Occipital lobe (tissue), 3 donors: Measurements from ENCODE around the gene NAPB. TPM values are rescaled to one million over a fixed set of nuclear protein-coding genes. Genes with fewer than 3 reads are reported as not detected.

Source experiments
- DNase-seq: peaks from one replicate; lab custom pipeline; 2025; lab: John Stamatoyannopoulos, UW
- small RNA-seq: library from RNA; depleted of rRNA; stranded (forward); fragments of <200 nt; gene quantifications from one replicate; pipeline ENCODE3, GENCODE V24; 2014
- total RNA-seq: library from RNA; depleted of rRNA; stranded (reverse); fragments of >200 nt; gene quantifications from one replicate; pipeline ENCODE4 v1.2.3, GENCODE V29; 2014

NAPB gene
- total RNA-seq, 1 donor from 2014 or later: 96.5 TPM

- DNase-seq: no peak
These were observed 73.5 kb downstream of the NAPB start for GRCh38 chr20:23347791-23348190.

- DNase-seq: no peak
These were observed 75.3 kb downstream of the NAPB start for GRCh38 chr20:23346002-23346401.

- no peak for DNase-seq
These were observed 77.0 kb downstream of the NAPB start for GRCh38 chr20:23344336-23344735.

- no peak for DNase-seq
These were observed 77.7 kb downstream of the NAPB start for GRCh38 chr20:23343590-23343989.

GRCh38 chr20:23341073-23341472 is 80.2 kb downstream of the NAPB start:
- no peak for DNase-seq

DNA sequence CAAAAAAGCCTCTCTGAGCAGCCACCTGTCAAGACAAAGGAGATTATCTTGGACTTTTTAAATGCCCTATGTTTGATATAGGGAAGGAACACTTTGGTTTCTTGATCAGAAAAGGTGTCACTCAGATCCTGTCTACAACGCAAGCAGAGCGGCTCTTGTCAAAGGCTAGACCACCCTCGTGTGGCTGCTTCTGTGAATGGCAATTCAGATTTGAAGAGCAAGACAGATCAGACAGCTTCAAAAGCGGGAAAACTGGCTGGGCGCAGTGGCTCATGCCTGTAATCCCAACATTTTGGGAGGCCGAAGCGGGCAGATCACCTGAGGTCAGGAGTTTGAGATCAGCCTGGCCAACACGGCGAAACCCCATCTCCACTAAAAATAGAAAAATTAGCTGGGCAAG is 80.8 kb downstream of the NAPB start:
- peak; percentile 64 for DNase-seq

GRCh38 chr20:23339986-23340385 is 81.3 kb downstream of the NAPB start:
- no peak for DNase-seq

- no peak for DNase-seq
These were observed 84.0 kb downstream of the NAPB start for GRCh38 chr20:23337312-23337711.

DNA sequence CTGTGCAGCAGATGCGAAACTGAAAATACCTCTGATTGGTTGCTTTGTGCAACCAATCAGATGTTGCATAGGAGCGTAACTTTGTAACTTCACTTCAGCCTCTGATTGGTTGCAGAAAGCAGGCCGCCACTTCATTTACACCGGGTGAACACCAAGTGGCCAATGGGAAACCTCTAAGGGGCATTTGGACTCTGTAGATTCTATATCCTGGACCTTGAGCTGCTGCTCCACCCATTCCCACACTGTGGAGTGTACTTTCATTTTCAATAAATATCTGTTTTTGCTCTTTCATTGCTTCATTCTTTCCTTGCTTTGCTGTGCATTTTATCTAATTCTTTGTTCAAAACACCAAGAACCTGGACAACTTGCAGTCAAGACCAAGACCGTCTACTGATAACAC is 84.8 kb downstream of the NAPB start:
- no peak for DNase-seq

DNA sequence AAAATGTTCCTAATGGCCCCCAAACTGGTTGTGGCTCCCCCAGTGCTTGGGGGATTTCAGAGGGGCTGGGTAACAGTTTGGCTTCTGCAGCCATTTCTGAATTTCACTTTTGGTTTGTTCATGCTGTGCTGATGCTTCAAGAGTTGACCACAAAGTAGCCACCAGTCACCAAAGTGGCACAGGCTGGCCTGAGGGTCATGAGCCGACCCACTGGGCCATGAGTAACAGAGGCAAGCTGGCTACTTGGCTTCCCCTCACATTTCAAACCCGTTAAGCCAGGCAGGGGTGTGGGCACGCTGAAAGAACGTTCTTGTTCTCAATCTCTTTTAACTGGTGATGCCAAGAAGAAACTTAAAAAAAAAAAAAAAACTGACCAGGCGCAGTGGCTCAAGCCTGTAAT is 85.8 kb downstream of the NAPB start:
- no peak for DNase-seq

GRCh38 chr20:23334111-23334510 is 87.2 kb downstream of the NAPB start:
- no peak for DNase-seq

DNA sequence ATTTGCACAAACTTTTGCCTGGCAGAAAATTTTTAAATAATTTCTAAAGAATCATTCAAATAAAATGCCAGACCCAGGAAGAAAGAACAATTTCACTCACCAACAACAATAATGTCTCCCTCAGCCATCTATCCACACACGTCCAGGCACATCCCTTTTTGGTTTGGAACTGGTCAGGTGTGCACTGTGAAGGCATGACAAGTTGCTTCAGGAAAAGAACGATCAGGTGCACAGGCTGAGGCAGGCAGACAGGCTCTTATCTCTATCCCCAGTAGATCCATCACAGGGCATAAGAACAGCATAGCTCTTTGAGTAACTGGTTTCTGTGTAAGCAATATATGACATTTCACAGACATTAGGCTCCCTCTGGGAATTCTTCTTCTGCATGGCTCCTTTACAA is 88.8 kb downstream of the NAPB start:
- no peak for DNase-seq

DNA sequence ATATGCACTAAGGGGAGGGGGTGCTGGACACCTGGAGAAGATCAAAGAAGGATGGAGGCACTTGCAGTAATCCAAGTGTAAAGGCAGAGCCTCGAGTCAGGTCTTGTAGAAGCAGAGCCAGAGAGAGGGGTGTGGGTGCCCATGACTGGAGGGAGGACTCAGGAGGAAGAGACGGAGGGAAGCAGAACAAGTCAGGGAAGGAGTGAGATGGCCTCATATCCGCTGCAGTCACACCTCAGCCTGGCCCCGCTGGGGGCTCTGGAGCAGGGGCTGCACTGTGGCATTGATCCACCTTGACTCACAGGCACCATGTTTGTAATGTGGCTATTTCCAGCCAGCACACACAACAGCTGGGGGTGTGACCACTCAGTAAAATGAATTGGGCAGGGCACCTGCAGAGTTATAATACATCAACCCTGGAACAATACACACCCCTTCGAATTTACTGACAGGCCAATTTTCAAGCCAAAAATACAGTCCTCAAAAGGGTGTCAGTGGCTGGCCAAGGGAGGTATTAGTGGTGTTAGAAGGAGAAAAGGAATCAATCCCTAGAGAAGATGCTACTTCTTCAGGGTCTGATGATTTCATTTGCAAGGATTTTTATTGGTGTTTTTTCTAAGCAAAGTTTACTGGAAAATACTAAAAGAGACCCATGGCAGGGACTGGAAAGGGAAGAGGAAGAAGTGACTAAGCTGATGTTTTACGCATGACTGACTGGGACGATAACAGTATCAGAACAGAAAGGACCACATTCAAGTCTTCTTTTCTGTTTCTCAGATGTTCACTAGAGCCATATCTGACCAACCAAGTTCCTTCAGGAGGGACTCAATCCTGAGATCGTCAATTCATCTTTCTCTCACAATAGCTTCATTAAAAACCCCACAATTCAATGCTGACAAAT is 89.6 kb downstream of the NAPB start:
- DNase-seq: no peak

- DNase-seq: no peak
These were observed 93.5 kb downstream of the NAPB start for GRCh38 chr20:23327617-23328333.

DNA sequence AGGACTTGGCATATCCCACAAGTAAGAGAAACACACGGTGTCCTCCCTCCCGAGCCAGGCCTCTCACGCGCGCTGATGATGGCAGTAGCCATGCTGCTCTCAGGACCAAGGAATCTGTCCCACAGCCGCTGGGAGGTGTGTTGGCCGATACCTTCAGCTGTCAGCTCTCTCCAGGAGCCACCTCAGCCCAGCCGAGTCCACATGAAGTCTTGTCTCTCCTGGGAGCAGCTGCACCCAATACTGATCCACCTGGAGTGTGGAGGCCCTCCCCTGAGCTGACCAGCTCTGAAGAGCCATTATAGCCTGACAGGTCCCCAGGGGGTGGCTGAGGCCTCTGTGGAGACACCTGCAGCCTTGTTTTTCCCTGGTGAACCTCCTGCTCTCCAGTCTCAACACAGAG is 94.5 kb downstream of the NAPB start:
- no peak for DNase-seq

- no peak for DNase-seq
These were observed 96.2 kb downstream of the NAPB start for GRCh38 chr20:23325107-23325506.

Small RNA genes lying within 50 kb of the gene (small RNA-seq; reads per million reads assigned to genes)
- gene RF00019: not detected
- not detected for gene RNA5SP479

Other genes with a start within 250 kb of the NAPB start
- gene NXT1, start 70.7 kb downstream of the NAPB start, total RNA-seq: 23.6 TPM
- gene GZF1, start 59.3 kb downstream of the NAPB start, total RNA-seq: 15.4 TPM
- gene CSTL1, start 18.2 kb upstream of the NAPB start, total RNA-seq: not detected
- gene CST11, start 31.4 kb upstream of the NAPB start, total RNA-seq: not detected
- gene CST8, start 69.6 kb upstream of the NAPB start, total RNA-seq: not detected
- gene CST9L, start 147.0 kb upstream of the NAPB start, total RNA-seq: not detected
- gene CST9, start 184.4 kb upstream of the NAPB start, total RNA-seq: not detected
- 104 TPM for gene CST3, start 216.5 kb upstream of the NAPB start, total RNA-seq